Measurements from ENCODE around the gene GAB2.

The GAB2 gene

GRCh38 chr11:78244546-78245255 is 172.9 kb downstream of the GAB2 start:
- TF ChIP-seq CTCF (IDR thresholded peaks at IDR 0.05; ENCODE audit: insufficient read depth, low read length, poor library complexity, severe bottlenecking), result no peak
- Histone ChIP-seq H3K27me3 (replicated peaks; ENCODE audit: control insufficient read depth, insufficient read depth, low read length) (no peaks in the 10 kb centered on the region), H3K4me3 (replicated peaks; ENCODE audit: low read depth, low read length) (no peak overlapping the region), H3K36me3 (ENCODE audit: control insufficient read depth, insufficient read depth, low read length) (no peaks in the 10 kb centered on the region)
- DNase-seq (ENCODE audit: extremely low read depth, insufficient read length), result no peak

GRCh38 chr11:78244080-78244479 is 173.5 kb downstream of the GAB2 start:
- Histone ChIP-seq H3K36me3 (ENCODE audit: control insufficient read depth, insufficient read depth, low read length) (no peaks in the 10 kb centered on the region), H3K4me3 (replicated peaks; ENCODE audit: low read depth, low read length) (no peak overlapping the region), H3K27me3 (replicated peaks; ENCODE audit: control insufficient read depth, insufficient read depth, low read length) (no peaks in the 10 kb centered on the region)
- no peak for TF ChIP-seq CTCF (IDR thresholded peaks at IDR 0.05; ENCODE audit: insufficient read depth, low read length, poor library complexity, severe bottlenecking)
- DNase-seq (ENCODE audit: extremely low read depth, insufficient read length), result no peak

- no peak overlapping the region for H3K4me3 ChIP-seq (replicated peaks; ENCODE audit: low read depth, low read length)
- no peak for TF ChIP-seq CTCF (IDR thresholded peaks at IDR 0.05; ENCODE audit: insufficient read depth, low read length, poor library complexity, severe bottlenecking)
- no peaks in the 10 kb centered on the region for H3K36me3 ChIP-seq (ENCODE audit: control insufficient read depth, insufficient read depth, low read length)
- no peaks in the 10 kb centered on the region for H3K27me3 ChIP-seq (replicated peaks; ENCODE audit: control insufficient read depth, insufficient read depth, low read length)
- no peak for DNase-seq (ENCODE audit: extremely low read depth, insufficient read length)
Observed at GRCh38 chr11:78241475-78241874, 176.1 kb downstream of the GAB2 start.

- no peak for DNase-seq (ENCODE audit: extremely low read depth, insufficient read length)
- H3K36me3 ChIP-seq (ENCODE audit: control insufficient read depth, insufficient read depth, low read length), result no peaks in the 10 kb centered on the region
- no peaks in the 10 kb centered on the region for H3K27me3 ChIP-seq (replicated peaks; ENCODE audit: control insufficient read depth, insufficient read depth, low read length)
- H3K4me3 ChIP-seq (replicated peaks; ENCODE audit: low read depth, low read length), result no peak overlapping the region
- TF ChIP-seq CTCF (IDR thresholded peaks at IDR 0.05; ENCODE audit: insufficient read depth, low read length, poor library complexity, severe bottlenecking), result no peak
Observed at GRCh38 chr11:78239781-78240180, 177.8 kb downstream of the GAB2 start.

GRCh38 chr11:78237293-78238046 is 180.2 kb downstream of the GAB2 start:
- no peak overlapping the region for H3K4me3 ChIP-seq (replicated peaks; ENCODE audit: low read depth, low read length)
- TF ChIP-seq CTCF (IDR thresholded peaks at IDR 0.05; ENCODE audit: insufficient read depth, low read length, poor library complexity, severe bottlenecking), result no peak
- H3K36me3 ChIP-seq (ENCODE audit: control insufficient read depth, insufficient read depth, low read length), result no peaks in the 10 kb centered on the region
- DNase-seq (ENCODE audit: extremely low read depth, insufficient read length), result no peak
- H3K27me3 ChIP-seq (replicated peaks; ENCODE audit: control insufficient read depth, insufficient read depth, low read length), result no peaks in the 10 kb centered on the region
